Thyroid gland (tissue), 4 donors: ENCODE measurements around the gene SLC35F6.

Experiments
- CTCF ChIP-seq, 6 experiments: fragments of 200-600 bp in 3 of 6; fragments of 450-650 bp in 3 of 6; sonication (generic) in 3 of 6; IDR thresholded peaks; one replicate each; pipeline ENCODE4 v1.5.1; 2016 to 2019; ENCODE audit warnings: antibody characterized with exemption in 6 of 6, mild to moderate bottlenecking in 2 of 6, inconsistent platforms in 1 of 6, moderate library complexity in 1 of 6
- POLR2A ChIP-seq, 2 donors: fragments of 450-650 bp; IDR thresholded peaks; one replicate each; pipeline ENCODE4 v1.6.1; 2017; ENCODE audit warnings: antibody characterized with exemption in 2 of 2, mild to moderate bottlenecking in 2 of 2, moderate library complexity in 1 of 2

GRCh38 chr2:26764906-26765305 is 822 bp downstream of the SLC35F6 start:
- TF ChIP-seq CTCF (IDR thresholded peaks at IDR 0.05) (no peak), POLR2A (IDR thresholded peaks at IDR 0.05) (no peak)
